Activated T-helper 1 cell treated with anti-CD3 and anti-CD28 coated beads, Interleukin-12 subunit alpha, Interleukin-12 subunit beta, Interleukin-2, Interleukin-4 antibody, amounts not matched to agents 30 ng/mL and 10 ng/mL and 1 ng/mL, durations not matched to agents 14 hours and 24 hours and 36 hours (primary cell): ENCODE results near the gene IDI1. TPM values are rescaled to one million over a fixed set of nuclear protein-coding genes. Genes with fewer than 3 reads are reported as not detected.

ENCODE experiments used
- DNase-seq: peaks from one replicate; pipeline ENCODE4 v3.0.0; 2021; ENCODE audit warnings: low spot score
- H3K27ac Mint-ChIP-seq: one replicate; pipeline ENCODE4 v1.8.0; 2021; ENCODE audit warnings: mild to moderate bottlenecking, mixed read lengths
- H3K27me3 Mint-ChIP-seq: one replicate; pipeline ENCODE4 v1.8.0; 2022; ENCODE audit warnings: mild to moderate bottlenecking, moderate library complexity, mixed read lengths; ENCODE audit not compliant: insufficient read depth
- H3K36me3 Mint-ChIP-seq: one replicate; pipeline ENCODE4 v1.8.0; 2021; ENCODE audit warnings: low read depth, mixed read lengths
- H3K4me1 Mint-ChIP-seq: one replicate; pipeline ENCODE4 v1.8.0; 2021; ENCODE audit warnings: low read depth, mixed read lengths
- H3K4me3 Mint-ChIP-seq: one replicate; pipeline ENCODE4 v1.8.0; 2021; ENCODE audit warnings: mild to moderate bottlenecking, moderate library complexity, mixed read lengths
- H3K9me3 Mint-ChIP-seq: one replicate; pipeline ENCODE4 v1.8.0; 2021; ENCODE audit warnings: mixed read lengths
- intact Hi-C: fragments of 100-400 bp; cut with micrococcal nuclease; formaldehyde crosslinking; loops from one replicate; pipeline ENCODE4 v1.15.1; 2024
- total RNA-seq: library from RNA; stranded (reverse); gene quantifications from 2 replicates; pipeline ENCODE4 v1.2.3, GENCODE V29; 2022

IDI1 gene
- total RNA-seq, 1 donor from 2014 or later: 76.0 TPM

GRCh38 chr10:994836-995558, 53.9 kb downstream of the IDI1 start:
- Mint-ChIP-seq H3K9me3 (no peaks in the 10 kb centered on the region), H3K36me3 (peaks cover 74% of the 10 kb centered on the region), H3K27me3 (no peaks in the 10 kb centered on the region), H3K4me1 (peaks cover 22% of the 10 kb centered on the region), H3K4me3 (no peak overlapping the region), H3K27ac (peak overlapping the region; percentile 30)
- no peak for DNase-seq
- intact Hi-C loops: no loop called here

GRCh38 chr10:992871-993270, 56.0 kb downstream of the IDI1 start:
- Mint-ChIP-seq H3K27me3 (no peaks in the 10 kb centered on the region), H3K9me3 (no peaks in the 10 kb centered on the region), H3K4me3 (no peak overlapping the region), H3K4me1 (peaks cover 30% of the 10 kb centered on the region), H3K36me3 (peaks cover 72% of the 10 kb centered on the region), H3K27ac (peak overlapping the region; percentile 74)
- intact Hi-C loops: loop anchor here (1.0 kb wide), 1 partner anchor 17 kb away; no protein-coding TSS in a partner anchor
- DNase-seq: no peak

- peaks cover 33% of the 10 kb centered on the region for H3K4me1 Mint-ChIP-seq
- intact Hi-C loops: no loop called here
- peak overlapping the region; percentile 7 for H3K4me3 Mint-ChIP-seq
- no peak for DNase-seq
- peaks cover 68% of the 10 kb centered on the region for H3K36me3 Mint-ChIP-seq
- no peaks in the 10 kb centered on the region for H3K9me3 Mint-ChIP-seq
- no peak overlapping the region for H3K27ac Mint-ChIP-seq
- no peaks in the 10 kb centered on the region for H3K27me3 Mint-ChIP-seq
These were observed 56.5 kb downstream of the IDI1 start for GRCh38 chr10:992467-992866.

GRCh38 chr10:990808-991207, 58.1 kb downstream of the IDI1 start:
- Mint-ChIP-seq H3K9me3 (no peaks in the 10 kb centered on the region), H3K27me3 (no peaks in the 10 kb centered on the region), H3K4me3 (peak overlapping the region; percentile 66), H3K27ac (peak overlapping the region; percentile 99), H3K4me1 (peaks cover 43% of the 10 kb centered on the region), H3K36me3 (peaks cover 56% of the 10 kb centered on the region)
- no peak for DNase-seq
- intact Hi-C loops: no loop called here

Other genes with a start within 250 kb of the IDI1 start
- 172 and 174 TPM in 2 replicates for gene LARP4B, start 117.4 kb downstream of the IDI1 start, total RNA-seq
- 193 and 202 TPM in 2 replicates for gene GTPBP4, start 60.7 kb downstream of the IDI1 start, total RNA-seq
- gene IDI2, start 23.3 kb downstream of the IDI1 start, total RNA-seq: not detected in 2 replicates
- 19.9 and 21.1 TPM in 2 replicates for gene WDR37, start 7.3 kb upstream of the IDI1 start, total RNA-seq